ENCODE measurements around the gene LINC01488.

GRCh38 chr11:69513663-69514224 lies 32.3 kb downstream of the LINC01488 start:
- TF ChIP-seq CTCF (conservative IDR thresholded peaks at IDR 0.05) (no peak), EZH2 (IDR thresholded peaks at IDR 0.05; ENCODE audit: low read depth) (no peak)

Measured in PC-9 (cell line).